ENCODE measurements around the gene DENR. TPM values are rescaled to one million over a fixed set of nuclear protein-coding genes. Genes with fewer than 3 reads are reported as not detected.
A peak's percentile ranks its signal among the peaks of the same experiment; 100 is the strongest.

Gene DENR
- total RNA-seq, 1 donor from 2014 or later, result 67.0 TPM

DNA sequence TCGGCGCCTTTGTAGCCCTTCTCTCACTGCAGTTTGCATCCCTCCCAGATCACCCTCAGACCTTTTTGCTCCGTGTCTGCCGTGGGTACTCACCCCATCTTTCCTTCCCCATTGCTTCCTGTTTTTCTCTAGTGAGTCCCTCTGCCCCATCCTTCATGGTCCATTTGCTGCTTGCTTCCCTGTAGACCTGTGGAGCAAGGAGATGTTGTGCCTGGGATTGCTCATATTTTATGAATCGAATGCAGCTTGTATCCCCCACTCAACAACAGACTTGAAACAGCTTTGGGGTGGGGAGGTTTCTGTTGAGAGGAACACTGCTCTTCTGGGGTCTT, 661 bp downstream of the DENR start:
- no peaks in the 10 kb centered on the region for H3K9me3 Mint-ChIP-seq
- peaks cover 3% of the 10 kb centered on the region for H3K36me3 Mint-ChIP-seq (ENCODE audit: low read depth)

DNA sequence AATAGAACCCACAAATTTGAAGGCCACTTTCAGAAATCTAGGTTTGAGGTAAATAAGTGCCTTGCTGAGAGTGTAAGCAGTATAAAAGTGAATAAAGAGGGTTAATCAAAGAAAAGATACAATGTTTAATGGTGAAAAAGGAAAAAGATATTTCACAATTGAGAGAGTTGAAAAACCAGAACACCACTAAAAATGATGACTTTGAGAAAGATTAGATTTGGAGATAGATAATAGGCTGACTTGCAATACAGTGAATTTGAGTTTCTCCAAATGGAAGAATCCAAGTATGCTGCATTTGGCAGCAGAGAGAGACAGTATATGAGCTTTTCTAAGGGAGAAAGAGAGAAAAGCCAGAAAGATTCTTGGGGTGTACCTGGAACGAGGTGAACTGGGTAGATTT, 2.2 kb downstream of the DENR start:
- Mint-ChIP-seq H3K9me3 (no peaks in the 10 kb centered on the region), H3K36me3 (ENCODE audit: low read depth) (peaks cover 3% of the 10 kb centered on the region), H3K27me3 (ENCODE audit: low read depth) (no peaks in the 10 kb centered on the region), H3K4me3 (peak overlapping the region; percentile 95), H3K4me1 (peaks cover 41% of the 10 kb centered on the region), H3K27ac (ENCODE audit: unreplicated experiment) (no peak overlapping the region)
- no peak for TF ChIP-seq CTCF (conservative IDR thresholded peaks at IDR 0.05)
- no peak for DNase-seq (ENCODE audit: low read depth, low spot score)

More for the DNA sequence above, 661 bp downstream of the DENR start:
- peak overlapping the region; percentile 97 for H3K27ac Mint-ChIP-seq (ENCODE audit: unreplicated experiment)
- TF ChIP-seq CTCF (conservative IDR thresholded peaks at IDR 0.05), result no peak
- H3K4me1 Mint-ChIP-seq, result peaks cover 41% of the 10 kb centered on the region
- no peak for DNase-seq (ENCODE audit: low read depth, low spot score)
- H3K4me3 Mint-ChIP-seq, result peak overlapping the region; percentile 95
- no peaks in the 10 kb centered on the region for H3K27me3 Mint-ChIP-seq (ENCODE audit: low read depth)

DNA sequence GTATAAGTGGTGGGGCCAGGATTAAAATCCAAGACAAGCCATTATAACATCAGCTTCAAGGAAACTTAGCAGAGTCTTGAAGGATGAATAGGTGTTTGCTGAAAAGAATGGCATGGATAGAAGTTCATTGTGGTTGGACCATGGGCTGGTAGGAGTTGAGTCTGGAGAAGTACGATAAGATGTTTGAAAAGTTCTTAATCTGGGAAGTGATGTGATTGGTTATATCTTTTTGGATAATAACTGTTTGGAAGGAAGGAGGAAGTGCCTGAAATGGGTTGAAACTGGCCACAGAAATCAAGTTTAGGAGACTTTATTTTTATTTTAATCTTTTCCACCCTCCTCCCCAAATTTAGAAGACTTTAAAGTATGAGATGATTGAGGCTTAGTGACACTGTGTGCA, 4.9 kb downstream of the DENR start:
- H3K27ac Mint-ChIP-seq (ENCODE audit: unreplicated experiment), result no peak overlapping the region
- H3K4me1 Mint-ChIP-seq, result peaks cover 24% of the 10 kb centered on the region
- TF ChIP-seq CTCF (conservative IDR thresholded peaks at IDR 0.05), result no peak
- no peak overlapping the region for H3K4me3 Mint-ChIP-seq
- no peak for DNase-seq (ENCODE audit: low read depth, low spot score)
- no peaks in the 10 kb centered on the region for H3K27me3 Mint-ChIP-seq (ENCODE audit: low read depth)
- H3K9me3 Mint-ChIP-seq, result no peaks in the 10 kb centered on the region
- H3K36me3 Mint-ChIP-seq (ENCODE audit: low read depth), result peaks cover 3% of the 10 kb centered on the region

GRCh38 chr12:122785503-122785902, 32.9 kb downstream of the DENR start:
- no peak for DNase-seq (ENCODE audit: low read depth, low spot score)
- Mint-ChIP-seq H3K27ac (ENCODE audit: unreplicated experiment) (no peak overlapping the region), H3K4me3 (no peak overlapping the region), H3K4me1 (no peaks in the 10 kb centered on the region), H3K27me3 (ENCODE audit: low read depth) (no peaks in the 10 kb centered on the region), H3K9me3 (no peaks in the 10 kb centered on the region), H3K36me3 (ENCODE audit: low read depth) (peaks cover 2% of the 10 kb centered on the region)
- TF ChIP-seq CTCF (conservative IDR thresholded peaks at IDR 0.05), result no peak

DNA sequence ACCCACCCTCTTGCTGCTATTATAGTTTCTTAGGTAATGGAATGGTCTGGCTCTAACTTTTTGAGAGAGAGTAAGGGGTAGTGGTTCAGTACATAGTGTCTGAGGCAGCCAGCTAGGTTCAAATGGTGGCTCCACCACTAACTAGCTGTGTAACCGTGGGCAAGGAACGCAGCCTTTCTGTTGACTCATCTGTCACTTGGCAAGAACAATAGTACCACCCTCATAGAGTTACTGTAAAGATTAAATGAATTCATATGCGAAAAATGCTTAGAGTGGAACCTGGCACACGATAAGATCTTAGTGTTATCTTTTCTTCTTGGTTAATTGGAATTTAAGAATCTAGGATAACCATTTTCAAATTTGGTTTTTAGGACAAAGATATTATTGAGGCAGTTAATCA, 35.8 kb downstream of the DENR start:
- no peak overlapping the region for H3K27ac Mint-ChIP-seq (ENCODE audit: unreplicated experiment)
- no peaks in the 10 kb centered on the region for H3K4me1 Mint-ChIP-seq
- no peaks in the 10 kb centered on the region for H3K27me3 Mint-ChIP-seq (ENCODE audit: low read depth)
- no peak for TF ChIP-seq CTCF (conservative IDR thresholded peaks at IDR 0.05)
- no peak overlapping the region for H3K4me3 Mint-ChIP-seq
- DNase-seq (ENCODE audit: low read depth, low spot score), result no peak
- H3K9me3 Mint-ChIP-seq, result no peaks in the 10 kb centered on the region
- no peaks in the 10 kb centered on the region for H3K36me3 Mint-ChIP-seq (ENCODE audit: low read depth)

DNA sequence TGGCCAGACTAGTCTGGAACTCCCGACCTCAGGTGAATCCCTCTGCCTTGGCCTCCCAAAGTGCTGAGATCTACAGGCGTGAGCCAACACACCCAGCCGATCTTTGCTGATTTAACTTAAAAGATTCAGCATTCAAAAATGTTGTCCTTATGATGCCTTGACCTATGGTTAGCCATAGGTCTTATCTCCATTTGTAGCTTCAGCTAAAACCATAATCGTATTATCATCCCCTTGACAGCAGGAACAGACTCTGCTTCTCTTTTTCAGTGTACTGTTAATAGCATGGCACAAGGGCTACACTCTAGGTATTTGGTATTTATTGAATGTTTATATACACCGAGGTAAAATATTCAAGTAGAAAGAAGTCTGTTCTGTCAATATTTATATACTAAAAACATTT, 37.0 kb downstream of the DENR start:
- H3K4me1 Mint-ChIP-seq, result no peaks in the 10 kb centered on the region
- no peak overlapping the region for H3K4me3 Mint-ChIP-seq
- H3K36me3 Mint-ChIP-seq (ENCODE audit: low read depth), result no peaks in the 10 kb centered on the region
- H3K9me3 Mint-ChIP-seq, result no peaks in the 10 kb centered on the region
- TF ChIP-seq CTCF (conservative IDR thresholded peaks at IDR 0.05), result no peak
- DNase-seq (ENCODE audit: low read depth, low spot score), result no peak
- H3K27me3 Mint-ChIP-seq (ENCODE audit: low read depth), result no peaks in the 10 kb centered on the region
- no peak overlapping the region for H3K27ac Mint-ChIP-seq (ENCODE audit: unreplicated experiment)

Data from neural crest cell (in vitro differentiated cells).